Mucosa of descending colon (tissue), 3 donors: ENCODE measurements around the gene ACOX1. TPM values are rescaled to one million over a fixed set of nuclear protein-coding genes. Genes with fewer than 3 reads are reported as not detected.

Experiments
- ATAC-seq: fragments of 200-7000 bp; cut with Tn5 transposase; one replicate; pipeline ENCODE4 v1.9.1; 2020; ENCODE audit warnings: mild to moderate bottlenecking, moderate library complexity
- DNase-seq, 3 donors: peaks; one replicate each; pipeline ENCODE4 v3.0.0-alpha.2; 2020
- H3K36me3 ChIP-seq: fragments of 200-600 bp; one replicate; pipeline ENCODE4 v1.8.0; 2021; ENCODE audit warnings: low read depth, mild to moderate bottlenecking
- H3K4me1 ChIP-seq: fragments of 200-600 bp; one replicate; pipeline ENCODE4 v1.8.0; 2021; ENCODE audit warnings: low read depth, mild to moderate bottlenecking
- H3K4me3 ChIP-seq: fragments of 200-600 bp; one replicate; pipeline ENCODE4 v1.8.0; 2021; ENCODE audit warnings: mild to moderate bottlenecking
- H3K9me3 ChIP-seq: fragments of 200-600 bp; one replicate; pipeline ENCODE4 v1.8.0; 2021; ENCODE audit warnings: mild to moderate bottlenecking
- intact Hi-C, 2 donors: fragments of 100-400 bp; cut with DNase I in 1 of 2; cut with micrococcal nuclease in 1 of 2; formaldehyde crosslinking; loops; one replicate each; pipeline versions ENCODE4 v1.11.0 to v1.11.1; 2022; cut with DNase I, micrococcal nuclease
- total RNA-seq, 3 donors: library from RNA; stranded (reverse); fragmentation: NEBNext Ultra II Directional in 2 of 3; extraction: Animal tissue kit (Norgen Biotek cat#: 25700) in 2 of 3; gene quantifications; one replicate each; pipeline versions ENCODE4 v1.2.1 to v1.2.4, GENCODE V29; 2021 to 2023
- TF ChIP-seq, protein P1 (sequence below): fragments of 200-600 bp; IDR thresholded peaks from one replicate; pipeline ENCODE4 v1.8.0; 2022; ENCODE audit warnings: antibody characterized with exemption, mild to moderate bottlenecking
- donor health status: DM: no; HTN: no; CAD: no; lungs with moderate emphysema.
- donor health status: DM: no; HTN: no; CAD: no.
- donor health status: DM: no; HTN: yes; CAD: no.

The ACOX1 gene
- total RNA-seq, 3 donors from 2014 or later, result 128 to 272 (median 154) TPM

DNA sequence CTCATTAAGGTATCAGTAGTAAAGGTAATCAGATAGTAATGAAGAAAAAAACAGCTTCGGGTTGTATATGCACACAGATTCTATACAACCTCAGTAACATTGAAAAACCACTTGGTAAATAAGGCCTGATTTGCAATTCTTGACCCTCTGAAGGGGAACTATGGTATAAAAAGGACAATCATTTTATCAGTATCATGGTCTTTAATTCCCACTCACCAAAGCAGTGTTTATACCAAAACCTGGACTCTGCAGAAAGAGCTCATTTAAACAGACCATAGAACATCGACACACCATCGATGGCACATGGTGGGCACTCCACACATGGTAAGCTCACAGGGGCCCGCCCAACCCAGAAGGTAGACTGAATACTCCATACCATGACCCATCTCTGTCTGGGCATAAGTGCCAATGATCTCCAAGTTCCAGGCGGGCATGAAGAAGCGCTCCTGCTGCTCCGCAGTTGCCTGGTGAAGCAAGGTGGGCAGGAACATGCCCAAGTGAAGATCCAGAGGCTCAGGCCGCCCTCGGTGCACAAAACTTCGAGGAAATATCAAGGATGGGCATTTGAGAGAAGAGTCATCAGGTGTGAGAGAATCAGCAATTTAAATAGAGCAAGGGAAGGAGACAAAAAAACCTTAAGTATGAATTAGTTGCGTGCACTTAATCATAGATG lies 19.0 kb downstream of the ACOX1 start:
- TF ChIP-seq, protein P1, sequence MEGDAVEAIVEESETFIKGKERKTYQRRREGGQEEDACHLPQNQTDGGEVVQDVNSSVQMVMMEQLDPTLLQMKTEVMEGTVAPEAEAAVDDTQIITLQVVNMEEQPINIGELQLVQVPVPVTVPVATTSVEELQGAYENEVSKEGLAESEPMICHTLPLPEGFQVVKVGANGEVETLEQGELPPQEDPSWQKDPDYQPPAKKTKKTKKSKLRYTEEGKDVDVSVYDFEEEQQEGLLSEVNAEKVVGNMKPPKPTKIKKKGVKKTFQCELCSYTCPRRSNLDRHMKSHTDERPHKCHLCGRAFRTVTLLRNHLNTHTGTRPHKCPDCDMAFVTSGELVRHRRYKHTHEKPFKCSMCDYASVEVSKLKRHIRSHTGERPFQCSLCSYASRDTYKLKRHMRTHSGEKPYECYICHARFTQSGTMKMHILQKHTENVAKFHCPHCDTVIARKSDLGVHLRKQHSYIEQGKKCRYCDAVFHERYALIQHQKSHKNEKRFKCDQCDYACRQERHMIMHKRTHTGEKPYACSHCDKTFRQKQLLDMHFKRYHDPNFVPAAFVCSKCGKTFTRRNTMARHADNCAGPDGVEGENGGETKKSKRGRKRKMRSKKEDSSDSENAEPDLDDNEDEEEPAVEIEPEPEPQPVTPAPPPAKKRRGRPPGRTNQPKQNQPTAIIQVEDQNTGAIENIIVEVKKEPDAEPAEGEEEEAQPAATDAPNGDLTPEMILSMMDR, result no peak
- H3K9me3 ChIP-seq, result no peaks in the 10 kb centered on the region
- DNase-seq, result no peak
- no peaks in the 10 kb centered on the region for H3K4me1 ChIP-seq
- intact Hi-C loops, result no loop called here
- no peak overlapping the region for H3K4me3 ChIP-seq
- no peak for ATAC-seq
- no peaks in the 10 kb centered on the region for H3K36me3 ChIP-seq

DNA sequence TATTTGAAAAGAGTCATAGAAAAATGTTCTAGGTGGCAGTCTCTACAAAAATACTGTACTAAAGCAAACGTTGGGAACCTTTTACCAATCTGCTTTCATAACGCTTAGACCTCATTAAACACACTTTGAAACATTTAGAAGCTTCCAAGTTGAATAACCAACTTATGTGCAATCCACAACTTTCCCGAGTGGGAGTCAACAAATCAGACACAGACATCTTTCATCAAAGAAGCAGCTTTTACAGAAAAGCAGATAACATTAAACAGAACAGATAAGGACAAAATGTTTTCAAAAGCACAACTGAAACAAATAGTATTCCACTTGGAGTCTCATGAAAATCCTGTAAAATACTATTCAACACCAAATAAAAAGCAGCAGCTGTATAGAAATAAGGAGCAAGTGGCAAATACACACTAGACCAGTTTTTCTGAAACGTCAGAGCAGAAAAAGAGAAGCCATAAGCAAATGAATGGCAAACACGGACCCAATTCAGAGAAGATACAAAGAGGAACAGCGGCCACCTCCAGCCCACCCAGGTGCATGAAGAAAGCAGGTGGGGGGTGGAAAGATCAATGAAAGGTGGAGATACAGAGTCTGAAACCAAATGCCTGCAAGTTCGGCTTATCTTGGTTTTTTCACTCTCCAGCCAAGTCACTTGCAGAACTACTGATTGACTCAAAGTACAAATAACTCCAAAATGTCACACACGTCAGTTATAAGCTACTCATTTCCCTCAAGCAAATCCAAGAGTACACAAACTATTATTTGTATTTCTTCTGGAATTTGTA lies 19.7 kb downstream of the ACOX1 start:
- TF ChIP-seq, protein P1, result no peak
- H3K36me3 ChIP-seq, result no peaks in the 10 kb centered on the region
- H3K4me1 ChIP-seq, result no peaks in the 10 kb centered on the region
- intact Hi-C loops, result no loop called here
- DNase-seq (no peak), ATAC-seq (no peak)
- H3K9me3 ChIP-seq, result no peaks in the 10 kb centered on the region
- H3K4me3 ChIP-seq, result no peak overlapping the region

DNA sequence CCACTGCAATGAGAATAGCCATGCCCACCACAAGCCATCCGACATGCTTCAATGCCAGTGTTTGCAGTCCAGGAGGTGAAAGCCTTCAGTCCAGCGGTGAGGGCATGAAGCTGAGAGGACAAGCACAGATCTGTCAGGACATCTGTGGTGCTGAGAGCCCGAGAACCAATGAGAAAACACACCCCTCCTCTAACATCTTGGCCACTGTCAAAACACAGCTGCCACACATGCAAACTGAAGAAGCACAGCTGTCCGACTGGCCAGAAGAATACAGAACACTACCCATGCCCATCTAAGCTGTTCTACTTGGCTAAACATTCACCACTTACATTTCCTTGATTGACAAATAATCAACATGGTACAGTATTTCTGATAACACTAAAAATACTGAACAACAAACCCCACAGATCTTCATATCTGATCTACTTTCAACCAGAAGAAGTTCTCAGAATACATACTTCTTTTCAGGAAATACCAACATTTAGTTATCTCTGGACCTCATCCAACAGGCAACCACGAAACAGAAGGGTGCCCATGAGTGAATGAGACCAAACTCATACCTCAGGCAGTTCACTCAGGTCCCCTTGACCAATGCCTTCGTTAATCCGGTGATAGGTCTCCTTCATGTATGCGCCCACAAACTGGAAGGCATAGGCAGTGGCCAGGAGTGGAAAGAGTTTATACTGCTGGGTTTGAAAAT lies 28.0 kb downstream of the ACOX1 start:
- no peak for ATAC-seq
- Histone ChIP-seq H3K4me3 (no peak overlapping the region), H3K9me3 (no peaks in the 10 kb centered on the region), H3K4me1 (no peaks in the 10 kb centered on the region), H3K36me3 (peaks cover 24% of the 10 kb centered on the region)
- TF ChIP-seq, protein P1, result no peak
- intact Hi-C loops, result no loop called here
- peak in 1 of 3 donors; percentile 8 for DNase-seq

DNA sequence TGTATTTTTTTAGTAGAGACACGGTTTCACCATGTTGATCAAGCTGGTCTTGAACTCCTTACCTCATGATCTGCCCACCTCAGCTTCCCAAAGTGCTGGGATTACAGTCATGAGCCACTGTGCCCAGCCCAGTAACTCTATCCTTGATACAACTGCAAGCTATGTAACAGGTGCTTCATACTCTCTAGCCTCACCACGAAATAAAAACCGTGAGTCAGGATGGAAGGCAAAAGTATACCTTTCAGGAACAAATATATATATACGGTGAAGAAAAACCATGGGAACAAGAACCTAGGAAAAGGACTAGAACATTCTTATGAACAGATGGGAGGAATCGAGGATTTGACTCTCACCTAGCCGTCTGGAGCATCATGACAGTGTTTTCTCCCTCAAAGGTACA lies 28.5 kb downstream of the ACOX1 start:
- ATAC-seq (no peak), DNase-seq (no peak)
- intact Hi-C loops, result no loop called here
- TF ChIP-seq, protein P1, result no peak
- H3K4me1 ChIP-seq, result no peaks in the 10 kb centered on the region
- peaks cover 24% of the 10 kb centered on the region for H3K36me3 ChIP-seq
- H3K4me3 ChIP-seq, result no peak overlapping the region
- no peaks in the 10 kb centered on the region for H3K9me3 ChIP-seq

DNA sequence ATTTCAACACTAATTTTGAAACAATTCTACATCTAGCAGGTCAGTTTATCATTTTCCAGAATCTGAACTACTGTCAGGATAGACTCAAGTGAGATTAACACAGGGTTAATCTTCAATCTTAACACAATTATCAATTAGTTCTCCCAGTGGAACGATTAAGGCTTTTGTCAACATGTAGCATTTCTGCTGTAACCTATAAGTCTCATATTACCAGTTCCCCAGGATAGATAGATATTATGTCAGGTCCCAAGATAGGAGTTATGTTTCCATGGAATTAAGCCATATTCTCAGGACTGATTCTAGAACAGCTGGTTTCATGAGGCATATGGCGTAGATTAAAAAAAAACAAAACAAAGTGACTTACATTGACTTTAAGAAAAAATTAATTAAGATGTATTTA lies 33.8 kb downstream of the ACOX1 start:
- DNase-seq (no peak), ATAC-seq (no peak)
- intact Hi-C loops, result no loop called here
- no peak overlapping the region for H3K4me3 ChIP-seq
- peaks cover 7% of the 10 kb centered on the region for H3K36me3 ChIP-seq
- TF ChIP-seq, protein P1, result no peak
- H3K4me1 ChIP-seq, result peaks cover 10% of the 10 kb centered on the region
- H3K9me3 ChIP-seq, result no peaks in the 10 kb centered on the region
